GM21423 (cell line): ENCODE data around the gene FGF12.

Source experiments
- ATAC-seq: cut with Tn5 transposase; IDR thresholded peaks from one replicate; pipeline ENCODE4 v1.9.1; 2021; ENCODE audit warnings: mild to moderate bottlenecking, moderate library complexity; ENCODE audit not compliant: unreplicated experiment

FGF12 gene

GRCh38 chr3:192687488-192688152 is 39.7 kb downstream of the FGF12 start:
- no peak for ATAC-seq

GRCh38 chr3:192685801-192686200 is 41.5 kb downstream of the FGF12 start:
- ATAC-seq = no peak

GRCh38 chr3:192684151-192684550 is 43.2 kb downstream of the FGF12 start:
- no peak for ATAC-seq

GRCh38 chr3:192675958-192676649 is 51.2 kb downstream of the FGF12 start:
- ATAC-seq = peak; percentile 72

DNA sequence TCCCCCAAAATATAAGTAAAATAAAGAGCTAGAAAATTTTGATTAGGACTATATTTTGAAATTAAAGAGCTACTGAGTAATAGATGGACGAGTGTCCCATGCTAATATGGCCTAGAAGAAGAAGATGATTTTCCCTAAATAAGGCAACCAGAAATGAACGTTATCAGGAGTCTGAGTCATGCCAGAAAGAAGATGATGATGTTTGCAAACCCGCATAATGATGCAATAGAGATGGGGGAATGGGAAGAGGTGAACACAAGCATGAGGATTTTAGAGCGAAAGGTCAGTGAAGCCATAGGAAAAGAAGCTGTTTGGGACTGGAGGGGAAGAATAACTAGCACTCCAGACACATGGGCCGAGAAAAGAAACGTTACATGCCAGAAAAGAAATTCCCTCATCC is 71.7 kb downstream of the FGF12 start:
- no peak for ATAC-seq

- ATAC-seq = no peak
These were observed 72.3 kb downstream of the FGF12 start for GRCh38 chr3:192655040-192655439.

DNA sequence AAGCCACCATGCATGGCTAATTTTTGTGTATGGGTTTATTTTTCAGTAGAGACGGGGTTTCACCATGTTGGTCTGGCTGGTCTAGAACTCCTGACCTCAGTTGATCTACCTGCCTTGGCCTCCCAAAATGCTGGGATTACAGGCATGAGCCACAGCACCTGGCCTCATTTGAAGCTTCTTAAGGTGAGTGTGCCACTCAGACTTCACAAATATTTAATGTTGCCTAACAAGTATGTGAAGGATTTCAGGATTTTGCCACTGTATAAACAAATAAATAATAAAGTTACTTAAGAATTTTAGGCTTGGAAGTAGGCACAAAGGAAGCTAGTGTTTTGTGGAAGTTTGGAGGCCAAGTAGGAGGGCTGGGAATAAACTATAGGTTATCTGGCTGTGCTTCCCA is 73.5 kb downstream of the FGF12 start:
- ATAC-seq = no peak

DNA sequence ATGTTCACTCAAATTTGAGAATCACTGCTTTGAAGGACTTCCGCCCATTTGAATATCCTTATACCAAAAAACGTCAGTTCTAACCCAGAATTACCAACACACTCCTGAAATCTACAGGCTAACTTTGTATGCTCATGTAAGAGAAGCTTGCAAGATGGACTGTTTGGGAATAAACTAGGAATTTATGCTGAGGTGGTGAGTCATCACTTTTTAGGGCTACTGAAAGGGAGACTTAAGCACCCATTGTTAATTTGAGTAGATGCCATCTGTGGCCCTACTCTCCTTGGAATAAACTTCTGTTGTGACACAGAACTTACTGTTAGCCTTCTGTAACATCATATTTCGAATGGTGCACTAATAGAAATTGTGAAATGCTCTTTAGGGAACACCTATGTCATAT is 74.6 kb downstream of the FGF12 start:
- no peak for ATAC-seq

- no peak for ATAC-seq
These were observed 75.4 kb downstream of the FGF12 start for GRCh38 chr3:192651836-192652512.

- no peak for ATAC-seq
These were observed 81.9 kb downstream of the FGF12 start for GRCh38 chr3:192645437-192645836.

GRCh38 chr3:192642651-192643050 is 84.7 kb downstream of the FGF12 start:
- ATAC-seq = no peak

- no peak for ATAC-seq
These were observed 85.4 kb downstream of the FGF12 start for GRCh38 chr3:192641919-192642318.

DNA sequence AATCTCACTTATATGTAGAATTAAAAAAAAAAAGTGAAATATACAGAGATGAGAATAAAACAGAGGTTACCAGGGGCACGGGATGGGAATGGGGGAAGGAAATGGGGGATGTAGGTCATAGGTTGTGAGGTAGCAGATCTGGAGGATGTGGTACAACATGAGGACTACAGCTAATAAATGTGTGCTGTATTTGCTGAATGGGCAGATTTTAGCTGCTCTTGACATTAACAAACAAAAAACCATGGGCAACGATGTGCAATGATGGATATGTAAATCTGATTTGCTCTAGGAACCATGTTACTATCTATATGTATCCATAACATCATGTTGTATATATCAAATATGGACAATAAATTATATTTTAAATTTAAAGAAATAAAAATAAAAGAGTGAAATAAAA is 87.4 kb downstream of the FGF12 start:
- no peak for ATAC-seq

DNA sequence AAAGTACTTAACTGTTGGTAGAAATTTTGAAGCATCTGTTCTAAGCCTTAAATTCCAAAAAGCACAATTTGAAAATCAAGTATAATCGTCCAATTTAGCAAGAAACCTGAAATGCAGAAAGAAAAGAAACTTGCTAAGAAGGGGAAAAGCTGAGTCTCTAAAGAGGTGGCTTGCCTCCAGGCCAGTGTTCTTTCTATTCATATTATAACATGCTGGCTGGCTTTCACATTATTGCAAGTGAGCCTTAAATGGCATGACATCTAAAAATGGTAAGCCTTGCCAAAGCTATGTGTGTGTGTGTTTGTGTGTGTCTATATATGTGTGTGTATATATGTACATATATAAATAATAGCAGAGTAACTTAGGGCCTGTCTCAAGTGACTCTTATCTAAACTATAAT is 89.5 kb downstream of the FGF12 start:
- no peak for ATAC-seq

DNA sequence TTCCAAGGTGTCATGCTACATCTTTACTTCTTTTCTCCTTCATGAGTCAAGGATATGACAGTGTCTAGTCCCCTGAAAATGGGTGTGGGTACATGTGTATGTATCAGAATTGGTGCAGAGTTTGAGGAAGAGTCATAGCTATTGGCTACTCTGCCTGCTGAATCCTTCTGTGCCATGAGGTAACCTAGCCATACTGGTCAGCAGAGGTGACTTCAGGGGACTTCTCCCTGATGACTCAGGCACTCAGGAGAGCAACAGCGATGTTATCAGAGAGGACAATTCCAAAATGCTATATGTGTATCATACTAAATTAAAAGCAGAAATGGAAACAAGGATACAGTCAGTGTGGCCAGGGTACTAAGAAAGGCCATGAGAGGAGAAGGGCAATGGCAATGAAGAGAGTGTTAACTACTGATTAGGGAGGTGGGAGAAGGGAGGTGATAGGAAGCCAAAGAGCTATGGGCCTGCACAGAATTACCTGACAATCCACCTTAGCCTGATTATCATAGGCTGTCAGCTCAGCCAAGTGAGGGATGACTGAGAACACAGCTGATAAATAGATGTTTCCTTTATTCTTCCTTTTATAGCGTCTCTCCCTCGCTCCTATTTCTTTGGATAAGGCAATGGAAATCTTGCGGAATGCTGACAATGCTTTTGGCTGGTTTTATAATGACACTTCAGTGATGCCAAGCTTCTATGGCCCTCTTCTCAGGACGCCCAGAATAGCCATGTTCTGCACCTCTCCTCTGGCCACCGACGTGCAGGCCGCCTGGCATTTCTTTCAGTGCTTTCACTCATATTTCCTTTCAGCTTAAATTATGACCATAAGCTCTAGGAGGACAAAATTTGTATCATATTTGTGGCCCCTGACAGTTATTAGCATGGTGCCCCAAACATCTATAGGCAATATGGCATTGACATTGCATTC is 90.6 kb downstream of the FGF12 start:
- ATAC-seq = no peak

DNA sequence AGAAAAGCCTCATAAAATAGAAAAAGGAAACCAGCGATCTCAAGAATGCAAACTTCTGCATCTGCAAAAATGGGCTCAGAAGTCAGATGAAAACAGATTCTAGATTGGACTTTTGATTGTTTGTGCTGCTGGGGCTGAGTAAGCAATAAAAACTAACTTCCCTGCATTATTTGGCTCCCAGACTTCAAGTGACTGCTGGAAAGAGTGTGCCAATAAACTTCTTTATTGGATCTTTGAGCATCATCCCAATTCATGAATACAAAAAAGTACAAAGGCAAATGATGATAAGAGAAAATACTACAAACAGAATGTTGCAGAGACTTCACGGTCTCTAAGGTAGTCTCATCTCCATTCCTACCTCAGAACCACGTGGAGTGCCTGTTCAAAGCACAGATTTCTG is 97.9 kb downstream of the FGF12 start:
- no peak for ATAC-seq

DNA sequence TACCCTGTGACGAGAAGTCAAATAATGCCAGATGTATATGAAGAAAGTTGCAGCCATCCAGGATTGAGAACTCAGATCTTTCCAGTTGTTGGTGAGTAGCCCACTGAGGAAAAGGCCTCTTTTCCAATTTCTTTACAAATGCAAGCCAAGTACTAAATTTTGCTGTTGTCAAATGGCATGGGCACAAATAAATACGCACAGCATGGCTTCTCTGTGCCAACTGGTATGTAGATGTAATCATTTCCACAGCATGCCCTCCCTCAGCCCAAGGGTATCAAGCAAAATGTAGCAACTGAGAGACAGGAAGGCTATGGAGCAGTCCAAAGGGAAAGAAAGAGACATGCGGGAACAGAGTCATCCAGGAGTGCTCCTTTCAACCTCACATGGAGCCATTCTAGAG is 105.4 kb downstream of the FGF12 start:
- no peak for ATAC-seq

GRCh38 chr3:192620275-192620674 is 107.1 kb downstream of the FGF12 start:
- no peak for ATAC-seq

- ATAC-seq = no peak
These were observed 115.9 kb downstream of the FGF12 start for GRCh38 chr3:192611411-192611810.

- no peak for ATAC-seq
These were observed 118.4 kb downstream of the FGF12 start for GRCh38 chr3:192608726-192609600.
